GM19467 (cell line): ENCODE measurements around the gene OCEL1.

ENCODE experiments used
- ATAC-seq: cut with Tn5 transposase; IDR thresholded peaks from one replicate; pipeline ENCODE4 v1.9.1; 2021; ENCODE audit warnings: mild to moderate bottlenecking, moderate library complexity; ENCODE audit not compliant: unreplicated experiment

The OCEL1 gene

GRCh38 chr19:17209126-17210036, 16.6 kb upstream of the OCEL1 start:
- no peak for ATAC-seq

- ATAC-seq = no peak
Measured at GRCh38 chr19:17210296-17210695, 15.7 kb upstream of the OCEL1 start.

- ATAC-seq = no peak
Measured at GRCh38 chr19:17211547-17212446, 14.2 kb upstream of the OCEL1 start.

- no peak for ATAC-seq
Measured at GRCh38 chr19:17213334-17213733, 12.7 kb upstream of the OCEL1 start.

GRCh38 chr19:17214508-17215126, 11.4 kb upstream of the OCEL1 start:
- no peak for ATAC-seq

GRCh38 chr19:17215127-17215971, 10.7 kb upstream of the OCEL1 start, which contains the start of gene USE1:
USE1 (plus strand) TSS chr19:17215357; CDS start chr19:17215406, 49 bp downstream.
- ATAC-seq = peak; percentile 71

- no peak for ATAC-seq
Measured at GRCh38 chr19:17216058-17216670, 9.9 kb upstream of the OCEL1 start.

GRCh38 chr19:17219286-17219685, 6.7 kb upstream of the OCEL1 start:
- no peak for ATAC-seq

GRCh38 chr19:17220207-17220758, 5.7 kb upstream of the OCEL1 start:
- no peak for ATAC-seq

- ATAC-seq = no peak
Measured at GRCh38 chr19:17225053-17225452, 973 bp upstream of the OCEL1 start.

- no peak for ATAC-seq
Measured at GRCh38 chr19:17227798-17228367, 1.9 kb downstream of the OCEL1 start.

- ATAC-seq = no peak
Measured at GRCh38 chr19:17229890-17230289, 3.9 kb downstream of the OCEL1 start.

GRCh38 chr19:17232258-17232657, 6.2 kb downstream of the OCEL1 start:
- no peak for ATAC-seq

GRCh38 chr19:17234911-17235299, 8.9 kb downstream of the OCEL1 start:
- ATAC-seq = peak; percentile 31

GRCh38 chr19:17235300-17235970, 9.4 kb downstream of the OCEL1 start:
- ATAC-seq = peak; percentile 51

- no peak for ATAC-seq
Measured at GRCh38 chr19:17235971-17236777, 10.1 kb downstream of the OCEL1 start.

GRCh38 chr19:17236811-17237543, 11.0 kb downstream of the OCEL1 start:
- ATAC-seq = no peak
